GM12801 (cell line): ENCODE data around the gene MYBPC1.

Source experiments
- CTCF ChIP-seq: IDR thresholded peaks from one replicate; pipeline ENCODE4 v1.5.1; 2011; ENCODE audit warnings: control low read depth; ENCODE audit not compliant: insufficient read length; ENCODE audit errors: extremely low read depth

Gene MYBPC1

GRCh38 chr12:101690544-101691098, 95.8 kb downstream of the MYBPC1 start:
- TF ChIP-seq CTCF: no peak

- TF ChIP-seq CTCF: no peak
These were observed 96.8 kb downstream of the MYBPC1 start for GRCh38 chr12:101691503-101692096.

- no peak for TF ChIP-seq CTCF
These were observed 99.6 kb downstream of the MYBPC1 start for GRCh38 chr12:101694297-101694848.

- no peak for TF ChIP-seq CTCF
These were observed 100.2 kb downstream of the MYBPC1 start for GRCh38 chr12:101694986-101695385.

- no peak for TF ChIP-seq CTCF
These were observed 100.9 kb downstream of the MYBPC1 start for GRCh38 chr12:101695706-101696105.

- TF ChIP-seq CTCF: no peak
These were observed 101.8 kb downstream of the MYBPC1 start for GRCh38 chr12:101696251-101697196.
